T-cell (primary cell): ENCODE results near the gene GABRE. TPM values are rescaled to one million over a fixed set of nuclear protein-coding genes. Genes with fewer than 3 reads are reported as not detected.

Experiments used
- ATAC-seq, 4 experiments: fragments of 200-7000 bp in 3 of 4; fragments of 150-1000 bp in 1 of 4; cut with Tn5 transposase; replicated peaks in 1 of 4; 1 replicate in 3 of 4; 2 replicates in 1 of 4; pipeline ENCODE4 v1.10.0; 2021; ENCODE audit warnings: moderate library complexity in 3 of 4, mild to moderate bottlenecking in 2 of 4, moderate number of reproducible peaks in 1 of 4
- CTCF ChIA-PET, 2 donors: fragments of 300-600 bp; sonication (Branson Sonifier 250); formaldehyde crosslinking; loops; one replicate each; lab custom pipeline; 2022; ENCODE audit warnings: antibody characterized with exemption in 2 of 2; lab: Charles Lee
- POLR2A ChIA-PET, 2 donors: fragments of 300-600 bp; sonication (Branson Sonifier 250); formaldehyde crosslinking; loops; one replicate each; lab custom pipeline; 2022; ENCODE audit warnings: antibody characterized with exemption in 2 of 2; lab: Charles Lee
- DNase-seq, 35 experiments: peaks; one replicate each; pipeline versions ENCODE4 v3.0.0 to v3.0.0-alpha.2; 2013 to 2023
- H3K27ac ChIP-seq: one replicate; pipeline ENCODE4 v1.5.1; 2013; ENCODE audit warnings: low read length
- H3K27me3 ChIP-seq, 2 experiments: replicated peaks in 1 of 2; 1 replicate in 1 of 2; 2 replicates in 1 of 2; pipeline versions ENCODE4 v1.6.1 to v1.7.0; 2013; ENCODE audit warnings: low read length in 1 of 2, mixed read lengths in 1 of 2; ENCODE audit not compliant: control insufficient read depth in 2 of 2, insufficient read depth in 2 of 2; ENCODE audit errors: extremely low read depth in 1 of 2
- H3K36me3 ChIP-seq, 2 donors: 1 replicate in 1 of 2; 2 replicates in 1 of 2; pipeline versions ENCODE4 v1.6.1 to v1.7.0; 2013; ENCODE audit warnings: low read length in 1 of 2; ENCODE audit not compliant: control insufficient read depth in 2 of 2, insufficient read depth in 1 of 2; ENCODE audit errors: extremely low read depth in 1 of 2
- H3K4me1 ChIP-seq, 2 experiments: 1 replicate in 1 of 2; 2 replicates in 1 of 2; pipeline versions ENCODE4 v1.6.1 to v1.7.0; 2013; ENCODE audit warnings: low read length in 2 of 2, mixed read lengths in 1 of 2; ENCODE audit not compliant: insufficient read depth in 2 of 2, control insufficient read depth in 1 of 2; ENCODE audit errors: extremely low read depth in 1 of 2
- H3K4me3 ChIP-seq, 2 donors: 1 replicate in 1 of 2; 2 replicates in 1 of 2; pipeline versions ENCODE4 v1.5.1 to v1.7.0; 2013; ENCODE audit warnings: mild to moderate bottlenecking in 2 of 2, low read length in 1 of 2, moderate library complexity in 1 of 2; ENCODE audit not compliant: control insufficient read depth in 1 of 2; ENCODE audit errors: extremely low read depth in 1 of 2
- H3K9me3 ChIP-seq: 2 replicates; pipeline ENCODE4 v1.7.0; 2013
- H3K27ac Mint-ChIP-seq, 2 donors: one replicate each; pipeline ENCODE4 v1.8.0; 2020 to 2021; ENCODE audit warnings: mild to moderate bottlenecking in 2 of 2, mixed read lengths in 2 of 2
- H3K27me3 Mint-ChIP-seq, 2 donors: one replicate each; pipeline ENCODE4 v1.8.0; 2021 to 2022; ENCODE audit warnings: mixed read lengths in 2 of 2
- H3K36me3 Mint-ChIP-seq: one replicate; pipeline ENCODE4 v1.8.0; 2021; ENCODE audit warnings: mixed read lengths
- H3K4me1 Mint-ChIP-seq, 3 donors: one replicate each; pipeline ENCODE4 v1.8.0; 2020 to 2022; ENCODE audit warnings: mixed read lengths in 3 of 3, mild to moderate bottlenecking in 1 of 3
- H3K4me3 Mint-ChIP-seq, 3 donors: one replicate each; pipeline ENCODE4 v1.8.0; 2020 to 2022; ENCODE audit warnings: mild to moderate bottlenecking in 3 of 3, mixed read lengths in 3 of 3, moderate library complexity in 3 of 3
- H3K9me3 Mint-ChIP-seq, 3 donors: one replicate each; pipeline ENCODE4 v1.8.0; 2020 to 2022; ENCODE audit warnings: mixed read lengths in 3 of 3
- WGBS: methylation state at CpG from one replicate; pipeline ENCODE4 v1.1.5; 2013; ENCODE audit warnings: missing lambda C conversion rate; ENCODE audit not compliant: insufficient coverage; 5-methylcytosine and 5-hydroxymethylcytosine counted together
- total RNA-seq, 35 experiments: library from RNA in 6 of 35; stranded (reverse) in 6 of 35; fragments of 120-200 nt in 1 of 35; gene quantifications; one replicate each; pipeline versions ENCODE4 v1.2.1 to v1.2.4 and lab custom pipeline; 2013 to 2026

Gene GABRE
- total RNA-seq, 5 donors from 2014 or later (not counting 1 experiment from before 2014, with no cell fraction given), result 0.16 to 0.58 (median 0.30) TPM; not detected in 2

DNA sequence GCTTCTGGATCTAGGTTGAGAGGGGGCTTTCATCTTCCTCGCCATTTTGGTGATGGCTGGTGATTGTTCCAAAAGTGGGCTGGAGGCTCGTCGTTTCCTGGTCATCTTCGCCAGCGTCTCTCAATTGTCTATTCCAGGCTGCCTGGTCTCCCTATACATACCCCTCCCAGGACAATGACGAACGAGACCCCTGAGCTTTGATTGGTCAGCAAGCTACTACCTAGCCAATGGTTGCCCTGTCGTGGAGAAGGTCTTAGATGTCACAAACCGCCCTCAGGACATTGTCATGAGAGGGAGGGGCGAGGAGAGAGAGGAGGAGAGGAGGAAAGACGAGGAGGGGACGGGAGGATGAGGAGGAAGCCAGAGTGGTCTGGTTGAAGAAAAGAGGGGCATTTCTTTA is 69.5 kb downstream of the GABRE start:
- no peaks in the 10 kb centered on the region for H3K9me3 Mint-ChIP-seq
- peaks cover 2 to 15% of the 10 kb centered on the region in 2 donors for H3K27me3 Mint-ChIP-seq
- Histone ChIP-seq H3K9me3 (no peaks in the 10 kb centered on the region), H3K27me3 (no peaks in the 10 kb centered on the region), H3K4me1 (no peaks in the 10 kb centered on the region), H3K36me3 (no peaks in the 10 kb centered on the region), H3K4me3 (no peak overlapping the region), H3K27ac (no peak overlapping the region)
- ChIA-PET POLR2A (no interaction called here), CTCF (no interaction called here)
- DNase-seq (no peak), ATAC-seq (no peak)
- no peaks in the 10 kb centered on the region for H3K4me1 Mint-ChIP-seq
- H3K36me3 Mint-ChIP-seq, result no peaks in the 10 kb centered on the region
- no peak overlapping the region for H3K27ac Mint-ChIP-seq
- WGBS, result no CpG with 5 or more reads among the region's 12 CpGs
- no peak overlapping the region for H3K4me3 Mint-ChIP-seq

Other genes with a start within 250 kb of the GABRE start
- gene CNGA2, start 239.9 kb downstream of the GABRE start, total RNA-seq, result not detected
- not detected for gene MAGEA4, start 61.8 kb downstream of the GABRE start, total RNA-seq
- not detected for gene MAGEA10, start 163.9 kb upstream of the GABRE start, total RNA-seq